Measurements from ENCODE around the gene PTH1R. TPM values are rescaled to one million over a fixed set of nuclear protein-coding genes. Genes with fewer than 3 reads are reported as not detected.

Gene PTH1R
- total and polyA plus RNA-seq, 11 donors: 2.1 to 23.4 (median 6.5) TPM

DNA sequence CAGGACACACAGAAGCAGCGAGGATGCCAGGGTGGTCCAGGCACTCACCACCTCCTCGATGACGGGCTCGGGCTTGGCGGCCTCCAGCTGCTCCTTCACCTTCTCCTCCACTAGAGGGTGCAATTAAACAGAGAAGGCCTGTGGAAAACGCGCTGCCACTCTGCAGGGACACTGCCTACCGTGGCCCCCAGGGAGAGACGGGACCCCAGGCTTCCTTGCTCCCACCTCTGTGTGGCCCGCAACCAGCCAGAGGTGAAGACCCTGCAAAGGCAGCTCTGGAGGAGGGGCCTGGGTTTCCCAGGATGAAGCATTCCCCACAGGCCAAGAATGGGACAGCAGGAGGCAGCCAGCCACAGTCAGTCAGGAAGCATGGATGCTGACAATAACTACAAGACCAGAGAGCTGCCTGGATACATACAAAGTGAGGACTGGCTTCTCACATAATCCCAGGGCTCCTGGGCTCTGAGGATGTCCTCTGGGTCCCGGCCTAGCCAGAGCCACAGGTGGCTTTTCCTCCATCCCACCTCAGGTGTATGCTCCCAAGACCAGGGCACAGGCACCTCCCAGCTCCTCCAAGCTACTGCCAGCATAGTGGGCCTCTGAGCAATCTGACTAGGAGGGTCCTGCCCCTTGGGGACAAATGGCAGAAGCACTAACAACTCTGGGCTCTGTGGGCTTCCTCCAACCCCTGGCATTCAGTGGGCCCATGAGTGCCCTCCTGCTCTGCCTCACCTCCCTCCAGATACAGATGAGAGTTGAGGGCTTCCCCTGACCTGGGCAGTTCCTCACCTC is 46.2 kb downstream of the PTH1R start:
- peak overlapping the region in 1 of 12 donors; percentile 3 for H3K27ac ChIP-seq
- H3K4me3 ChIP-seq: no peak overlapping the region
- H3K9me3 ChIP-seq: no peaks in the 10 kb centered on the region
- ATAC-seq (peak; percentile 34 to 38 (median 36)), DNase-seq (peak in 2 of 5 donors; percentile 33 to 58)
- no peaks in the 10 kb centered on the region for H3K27me3 ChIP-seq
- peak; percentile 52 to 77 (median 64) for TF ChIP-seq CTCF (IDR thresholded peaks at IDR 0.05)
- no peak for TF ChIP-seq POLR2A (IDR thresholded peaks at IDR 0.05)
- intact Hi-C loops (cut with DNase I): loop anchor here (1.0 to 10.0 kb wide), 6 partner anchors 53 to 401 kb away; partner anchors contain the start of gene CCDC12 (in 1 of the 10)
- peaks cover 2 to 85% (median 69%) of the 10 kb centered on the region in 9 donors for H3K36me3 ChIP-seq
- WGBS, 4 donors: 35 to 45% (median 41%) methylated on average over 10 to 11 of the region's 11 CpGs
- H3K4me1 ChIP-seq: peaks cover 9 to 57% (median 49%) of the 10 kb centered on the region in 12 donors

- peaks cover 2 to 72% (median 56%) of the 10 kb centered on the region in 9 donors for H3K36me3 ChIP-seq
- 58 to 83% (median 73%) methylated on average over 9 to 10 of the region's 10 CpGs for WGBS, 4 donors
- H3K4me1 ChIP-seq: peaks cover 9 to 70% (median 62%) of the 10 kb centered on the region in 12 donors
- TF ChIP-seq CTCF (IDR thresholded peaks at IDR 0.05) (no peak), POLR2A (IDR thresholded peaks at IDR 0.05) (no peak)
- H3K27me3 ChIP-seq: no peaks in the 10 kb centered on the region
- DNase-seq: peak in 1 of 5 donors; percentile 53
- ATAC-seq: no peak
- H3K4me3 ChIP-seq: no peak overlapping the region
- intact Hi-C loops (cut with DNase I): loop anchor here in 6 of 10 donors (2.0 to 10.0 kb wide), 5 partner anchors 52 to 400 kb away; partner anchors contain the start of genes CCDC12 (in 3 of the 6) and NBEAL2 (in 2 of the 6)
- no peaks in the 10 kb centered on the region for H3K9me3 ChIP-seq
- peak overlapping the region in 9 of 12 donors; percentile 42 to 94 (median 85) for H3K27ac ChIP-seq
Measured at GRCh38 chr3:46924921-46925584, 47.5 kb downstream of the PTH1R start.

- peak; percentile 80 to 88 (median 81) for DNase-seq
- Histone ChIP-seq H3K27me3 (no peaks in the 10 kb centered on the region), H3K36me3 (peaks cover 2 to 67% (median 51%) of the 10 kb centered on the region in 9 donors), H3K4me1 (peaks cover 9 to 75% (median 67%) of the 10 kb centered on the region in 12 donors), H3K27ac (peak overlapping the region in 11 of 12 donors; percentile 23 to 94 (median 82)), H3K4me3 (no peak overlapping the region), H3K9me3 (no peaks in the 10 kb centered on the region)
- ATAC-seq: peak; percentile 74 to 84 (median 78)
- WGBS, 4 donors: 46 to 62% (median 48%) methylated on average over 5 of the region's 5 CpGs
- TF ChIP-seq POLR2A (IDR thresholded peaks at IDR 0.05): no peak
- no peak for TF ChIP-seq CTCF (IDR thresholded peaks at IDR 0.05)
- intact Hi-C loops (cut with DNase I): loop anchor here in 4 of 10 donors (2.0 to 10.0 kb wide), 3 partner anchors 51 to 399 kb away; partner anchors contain the start of genes CCDC12 (in 3 of the 4) and NBEAL2 (in 2 of the 4)
Measured at GRCh38 chr3:46925585-46925934, 48.0 kb downstream of the PTH1R start.

Data from heart left ventricle (tissue), 16 donors.